ENCODE measurements around the gene NBEAL2.

DNA sequence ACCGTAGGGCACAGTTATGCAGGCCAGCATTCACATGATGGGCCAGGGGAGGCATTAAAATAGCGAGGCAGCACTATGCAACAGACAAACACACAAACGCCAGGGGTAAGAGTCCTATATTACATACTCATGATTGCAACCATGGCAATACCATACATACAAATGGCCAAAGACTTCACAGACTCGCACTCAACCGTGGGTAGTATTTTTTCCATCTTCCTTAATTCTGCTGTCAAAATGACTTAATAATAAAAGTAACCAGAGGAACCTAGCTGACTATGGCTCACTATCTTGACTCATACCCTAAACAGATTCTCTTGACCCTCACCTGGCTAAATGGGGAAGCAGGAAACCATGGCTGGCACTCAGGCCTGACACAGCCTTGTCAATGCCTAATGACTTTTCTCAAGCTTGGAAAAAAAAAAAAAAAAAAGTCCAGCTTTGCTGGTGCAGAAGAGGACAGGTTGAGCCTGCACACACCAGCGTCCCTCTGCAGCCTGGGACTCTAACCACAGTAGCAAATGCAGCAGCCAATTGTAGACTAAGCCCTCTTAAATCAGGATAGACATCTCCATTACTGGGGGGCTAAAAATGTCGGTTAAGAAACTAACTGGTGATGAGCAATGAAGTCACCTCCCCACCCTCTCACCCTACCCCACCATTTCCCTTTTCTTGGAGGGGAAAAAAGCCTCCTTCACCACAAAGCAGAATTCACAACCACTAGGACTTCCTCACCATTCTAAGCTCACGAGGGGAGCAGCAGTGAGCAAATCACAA lies 26.0 kb upstream of the NBEAL2 start:
- TF ChIP-seq, protein P1, sequence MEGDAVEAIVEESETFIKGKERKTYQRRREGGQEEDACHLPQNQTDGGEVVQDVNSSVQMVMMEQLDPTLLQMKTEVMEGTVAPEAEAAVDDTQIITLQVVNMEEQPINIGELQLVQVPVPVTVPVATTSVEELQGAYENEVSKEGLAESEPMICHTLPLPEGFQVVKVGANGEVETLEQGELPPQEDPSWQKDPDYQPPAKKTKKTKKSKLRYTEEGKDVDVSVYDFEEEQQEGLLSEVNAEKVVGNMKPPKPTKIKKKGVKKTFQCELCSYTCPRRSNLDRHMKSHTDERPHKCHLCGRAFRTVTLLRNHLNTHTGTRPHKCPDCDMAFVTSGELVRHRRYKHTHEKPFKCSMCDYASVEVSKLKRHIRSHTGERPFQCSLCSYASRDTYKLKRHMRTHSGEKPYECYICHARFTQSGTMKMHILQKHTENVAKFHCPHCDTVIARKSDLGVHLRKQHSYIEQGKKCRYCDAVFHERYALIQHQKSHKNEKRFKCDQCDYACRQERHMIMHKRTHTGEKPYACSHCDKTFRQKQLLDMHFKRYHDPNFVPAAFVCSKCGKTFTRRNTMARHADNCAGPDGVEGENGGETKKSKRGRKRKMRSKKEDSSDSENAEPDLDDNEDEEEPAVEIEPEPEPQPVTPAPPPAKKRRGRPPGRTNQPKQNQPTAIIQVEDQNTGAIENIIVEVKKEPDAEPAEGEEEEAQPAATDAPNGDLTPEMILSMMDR (IDR thresholded peaks at IDR 0.05 in 4 of 5, conservative IDR thresholded peaks at IDR 0.05 in 1 of 5) = no peak
- TF ChIP-seq POLR2A (IDR thresholded peaks at IDR 0.05) = no peak

All from gastrocnemius medialis (tissue), 4 donors.